ENCODE measurements around the gene PIEZO2. TPM values are rescaled to one million over a fixed set of nuclear protein-coding genes. Genes with fewer than 3 reads are reported as not detected.

PIEZO2 gene
- total and polyA plus RNA-seq, 2 of the 8 experiments (the other 6 are each of a cell fraction or from before 2014, with no cell fraction given) = 4.7 to 16.5 TPM

GRCh38 chr18:10895976-10896375 is 253.4 kb downstream of the PIEZO2 start:
- Histone ChIP-seq H2AFZ (ENCODE audit: low read length) (no peak overlapping the region), H2BK12ac (ENCODE audit: low read depth, low read length) (no peak overlapping the region), H3K9me3 (ENCODE audit: insufficient read depth in 2 of 2, low read depth in 1 of 2, low read length in 1 of 2) (no peaks in the 10 kb centered on the region), H3K27me3 (replicated peaks in 1 of 4; ENCODE audit: control insufficient read depth in 3 of 4, extremely low read depth in 1 of 4, insufficient read depth in 3 of 4, low read length in 3 of 4) (no peaks in the 10 kb centered on the region), H3K4me2 (ENCODE audit: insufficient read depth in 1 of 2, low read depth in 2 of 2, low read length in 2 of 2) (no peak overlapping the region), H3K79me1 (ENCODE audit: low read depth, low read length) (no peaks in the 10 kb centered on the region), H3K36me3 (ENCODE audit: control insufficient read depth in 2 of 4, insufficient read depth in 4 of 4, low read length in 3 of 4) (no peaks in the 10 kb centered on the region), H4K5ac (ENCODE audit: insufficient read length, low read depth, low read length) (no peak overlapping the region), H3K23me2 (ENCODE audit: low read depth, low read length) (no peaks in the 10 kb centered on the region; the same call in 1 of the 2 replicates), H2BK5ac (ENCODE audit: low read depth, low read length) (no peak overlapping the region), H3K27ac (ENCODE audit: low read depth, low read length) (no peak overlapping the region), H3K4ac (replicated peaks; ENCODE audit: insufficient read length, low read depth, low read length) (no peak overlapping the region), H3K23ac (ENCODE audit: insufficient read length) (no peak overlapping the region), H3K9ac (replicated peaks in 1 of 4; ENCODE audit: extremely low read depth in 1 of 4, low read depth in 3 of 4, low read length in 3 of 4) (no peak overlapping the region), H4K8ac (ENCODE audit: extremely low read depth, insufficient read depth, low read length) (no peak overlapping the region), H3K18ac (ENCODE audit: extremely low read depth, low read length) (no peak overlapping the region), H4K20me1 (replicated peaks in 1 of 2; ENCODE audit: control insufficient read depth in 1 of 2, insufficient read depth in 2 of 2, low read length in 2 of 2) (no peaks in the 10 kb centered on the region), H2AK5ac (ENCODE audit: low read depth, low read length) (no peak overlapping the region), H3K14ac (ENCODE audit: insufficient read length) (no peak overlapping the region), H3K4me3 (ENCODE audit: extremely low read depth in 1 of 4, insufficient read depth in 2 of 4, low read depth in 3 of 4, low read length in 4 of 4) (no peak overlapping the region), H2BK20ac (ENCODE audit: low read length) (no peak overlapping the region), H2BK120ac (replicated peaks; ENCODE audit: low read depth, low read length) (no peak overlapping the region), H3K4me1 (replicated peaks in 1 of 4; ENCODE audit: control insufficient read depth in 3 of 4, insufficient read depth in 4 of 4, low read length in 3 of 4) (no peaks in the 10 kb centered on the region), H3K56ac (replicated peaks; ENCODE audit: insufficient read length, low read depth, low read length) (no peak overlapping the region), H2BK15ac (ENCODE audit: low read length) (no peak overlapping the region), H3K79me2 (ENCODE audit: control insufficient read depth in 1 of 2, insufficient read depth in 2 of 2, low read length in 2 of 2) (no peaks in the 10 kb centered on the region), H4K91ac (replicated peaks; ENCODE audit: insufficient read length, low read length) (no peak overlapping the region)
- CTCF ChIA-PET (ENCODE audit: partially characterized antibody) = interaction anchor here (0.7 kb wide), 1 partner anchor 11 kb away, joined by 3 read pairs; no protein-coding TSS in a partner anchor
- no peak for DNase-seq (ENCODE audit: low read depth in 1 of 2, low spot score in 2 of 2)
- POLR2A ChIA-PET (ENCODE audit: partially characterized antibody) = no interaction called here
- 86% methylated on average over 2 of the region's 4 CpGs; no CpG with 5 or more reads in 1 of the 2 experiments for WGBS, 2 experiments (ENCODE audit: extremely low coverage in 1 of 2, insufficient coverage in 1 of 2, insufficient read length in 1 of 2, insufficient replicate concordance in 2 of 2, low coverage in 1 of 2, low lambda C conversion rate in 2 of 2, missing lambda C conversion rate in 1 of 2)
- no peak for FAIRE-seq
- TF ChIP-seq TEAD4 (IDR thresholded peaks at IDR 0.05; ENCODE audit: low read depth, low read length) = no peak
- TF ChIP-seq CBX5 (IDR thresholded peaks at IDR 0.05; ENCODE audit: low read depth, low read length) = no peak
- TF ChIP-seq EGR1 (IDR thresholded peaks at IDR 0.05; ENCODE audit: borderline replicate concordance, low read depth, low read length) = no peak
- TF ChIP-seq BRCA1 (IDR thresholded peaks at IDR 0.05; ENCODE audit: low read depth, low read length) = no peak
- TF ChIP-seq EZH2 (IDR thresholded peaks at IDR 0.05; ENCODE audit: low read depth, low read length, severe bottlenecking) = no peak
- TF ChIP-seq FOSL1 (IDR thresholded peaks at IDR 0.05; ENCODE audit: insufficient read depth, low read depth, low read length) = no peak
- no peak for TF ChIP-seq CTCF (IDR thresholded peaks at IDR 0.05; ENCODE audit: control extremely low read depth in 1 of 3, insufficient read depth in 1 of 3, low read depth in 1 of 3, low read length in 3 of 3)
- TF ChIP-seq BACH1 (IDR thresholded peaks at IDR 0.05; ENCODE audit: low read length) = no peak
- TF ChIP-seq SIN3A (conservative IDR thresholded peaks at IDR 0.05 in 1 of 2, IDR thresholded peaks at IDR 0.05 in 1 of 2; ENCODE audit: low read depth in 1 of 2, low read length in 2 of 2) = no peak
- no peak for TF ChIP-seq MAX (IDR thresholded peaks at IDR 0.05)
- no peak for TF ChIP-seq ZNF274 (IDR thresholded peaks at IDR 0.05; ENCODE audit: borderline replicate concordance, extremely low read depth, low read length)
